Keratinocyte (primary cell): ENCODE data around the gene DVL1. TPM values are rescaled to one million over a fixed set of nuclear protein-coding genes. Genes with fewer than 3 reads are reported as not detected.
"Not testable (repeated sequence)": the region's sequence is repeated elsewhere in the genome, so short reads cannot be mapped to it uniquely, and the experiment has no call there.

Experiments
- DNase-seq: peaks from one replicate; pipeline ENCODE4 v3.0.0-alpha.2; 2011; ENCODE audit warnings: low read depth, missing footprints, low spot score
- FAIRE-seq: peaks from 2 replicates; lab custom pipeline; 2011; peaks lifted over from hg19 to GRCh38; lab: Jason Lieb, UNC
- H2AFZ ChIP-seq: 2 replicates; pipeline ENCODE4 v1.6.0; 2012; ENCODE audit warnings: low read length, control low read depth, inconsistent platforms; ENCODE audit not compliant: control insufficient read depth
- H3K27ac ChIP-seq: 2 replicates; pipeline ENCODE4 v1.5.1; 2011; ENCODE audit warnings: low read length; ENCODE audit not compliant: control insufficient read depth, insufficient read depth
- H3K27me3 ChIP-seq: 3 replicates; pipeline ENCODE4 v1.6.0; 2011; ENCODE audit warnings: low read length; ENCODE audit not compliant: control insufficient read depth, insufficient read depth; ENCODE audit errors: extremely low read depth
- H3K36me3 ChIP-seq, 2 experiments: 2 replicates in 1 of 2; 3 replicates in 1 of 2; pipeline ENCODE4 v1.5.1; 2011; ENCODE audit warnings: low read length in 2 of 2, mild to moderate bottlenecking in 1 of 2; ENCODE audit not compliant: control insufficient read depth in 2 of 2, insufficient read depth in 2 of 2; ENCODE audit errors: extremely low read depth in 1 of 2
- H3K4me1 ChIP-seq: 3 replicates; pipeline ENCODE4 v1.5.1; 2011; ENCODE audit warnings: low read length; ENCODE audit not compliant: control insufficient read depth, insufficient read depth; ENCODE audit errors: extremely low read depth
- H3K4me2 ChIP-seq: 3 replicates; pipeline ENCODE4 v1.6.0; 2011; ENCODE audit warnings: low read depth, low read length; ENCODE audit not compliant: control insufficient read depth, insufficient read depth; ENCODE audit errors: extremely low read depth
- H3K4me3 ChIP-seq, 3 experiments: fragments of 200-600 bp in 1 of 3; sonication (generic) in 1 of 3; 2 replicates in 2 of 3; 3 replicates in 1 of 3; pipeline ENCODE4 v1.5.1; 2011 to 2016; ENCODE audit warnings: low read length in 3 of 3, mild to moderate bottlenecking in 3 of 3, control low read depth in 2 of 3, inconsistent platforms in 1 of 3, low read depth in 1 of 3, mixed read lengths in 1 of 3, mixed run types in 1 of 3, moderate library complexity in 1 of 3; ENCODE audit not compliant: control insufficient read depth in 2 of 3, insufficient read depth in 2 of 3; ENCODE audit errors: extremely low read depth in 1 of 3
- H3K79me2 ChIP-seq: 2 replicates; pipeline ENCODE4 v1.6.0; 2012; ENCODE audit warnings: low read length; ENCODE audit not compliant: control insufficient read depth, insufficient read depth
- H3K9ac ChIP-seq: 3 replicates; pipeline ENCODE4 v1.6.0; 2011; ENCODE audit warnings: low read length; ENCODE audit not compliant: control insufficient read depth, insufficient read depth; ENCODE audit errors: extremely low read depth
- H3K9me1 ChIP-seq: 3 replicates; pipeline ENCODE4 v1.6.0; 2011; ENCODE audit warnings: low read length; ENCODE audit not compliant: control insufficient read depth, insufficient read depth; ENCODE audit errors: extremely low read depth
- H3K9me3 ChIP-seq: 2 replicates; pipeline ENCODE4 v1.5.1; 2012; ENCODE audit warnings: low read depth, low read length; ENCODE audit not compliant: control insufficient read depth
- H4K20me1 ChIP-seq: 3 replicates; pipeline ENCODE4 v1.6.0; 2011; ENCODE audit warnings: low read length; ENCODE audit not compliant: control insufficient read depth, insufficient read depth; ENCODE audit errors: extremely low read depth
- CTCF ChIP-seq, 3 experiments: IDR thresholded peaks in 1 of 3; conservative IDR thresholded peaks in 1 of 3; optimal IDR thresholded peaks in 1 of 3; 2 replicates in 2 of 3; 3 replicates in 1 of 3; pipeline versions ENCODE3 to v1.5.1; 2011; ENCODE audit warnings: low read length in 3 of 3, mild to moderate bottlenecking in 3 of 3, moderate library complexity in 2 of 3, control low read depth in 1 of 3, inconsistent platforms in 1 of 3; ENCODE audit not compliant: insufficient read depth in 2 of 3; ENCODE audit errors: extremely low read depth in 1 of 3
- EZH2 ChIP-seq: IDR thresholded peaks from one replicate; pipeline ENCODE4 v1.6.1; 2012; ENCODE audit warnings: inconsistent platforms, mild to moderate bottlenecking, low read length, moderate library complexity
- dilution Hi-C: fragments of 300-500 bp; cut with MboI; formaldehyde crosslinking; loops from one replicate; pipeline ENCODE4 v1.7.0; 2020; ENCODE audit warnings: low sequenced_read_pairs; ENCODE audit not compliant: extremely low pct_ligation_motif_present
- polyA plus RNA-seq, 5 experiments: library from polyadenylated mRNA; depleted of rRNA in 3 of 5; stranded (reverse) in 3 of 5; stranded (forward) in 1 of 5; unstranded in 1 of 5; fragments of >200 nt; gene quantifications; 1 replicate in 1 of 5; 2 replicates in 3 of 5; 3 replicates in 1 of 5; pipeline versions ENCODE4 v1.2.1 to v1.2.3, GENCODE V29; 2011 to 2012; ENCODE audit warnings: missing spikeins in 2 of 5, low read depth in 1 of 5, low replicate concordance in 1 of 5

DVL1 gene
- polyA plus RNA-seq, 1 donor (not counting 4 experiments of a cell fraction or from before 2014, with no cell fraction given), result 31.6 TPM

GRCh38 chr1:1370771-1371300 lies 21.6 kb upstream of the DVL1 start:
- no peak for TF ChIP-seq EZH2
- TF ChIP-seq CTCF (optimal IDR thresholded peaks at IDR 0.05 in 1 of 3, IDR thresholded peaks at IDR 0.05 in 1 of 3, conservative IDR thresholded peaks at IDR 0.05 in 1 of 3; ENCODE audit: extremely low read depth in 1 of 3, insufficient read depth in 2 of 3, low read length in 3 of 3), result no peak
- Histone ChIP-seq H2AFZ (no peak overlapping the region), H3K4me3 (no peak overlapping the region), H3K9ac (no peak overlapping the region), H3K27ac (no peak overlapping the region), H4K20me1 (no peaks in the 10 kb centered on the region), H3K9me1 (no peaks in the 10 kb centered on the region), H3K27me3 (no peaks in the 10 kb centered on the region), H3K36me3 (peaks cover 3 to 8% of the 10 kb centered on the region in 2 experiments), H3K4me2 (no peak overlapping the region), H3K79me2 (peaks cover 30% of the 10 kb centered on the region), H3K4me1 (peaks cover 10% of the 10 kb centered on the region), H3K9me3 (peaks cover 7% of the 10 kb centered on the region)
- DNase-seq (no peak), FAIRE-seq (no peak)
- dilution Hi-C loops, result no loop called here

- not testable (repeated sequence) for H3K36me3 ChIP-seq, H3K27ac ChIP-seq
These were observed 20.9 kb upstream of the DVL1 start for GRCh38 chr1:1370094-1370493.

GRCh38 chr1:1367315-1367714 lies 18.1 kb upstream of the DVL1 start:
- Histone ChIP-seq H3K27me3 (no peaks in the 10 kb centered on the region), H3K4me3 (no peak overlapping the region), H3K4me2 (no peak overlapping the region), H3K27ac (no peak overlapping the region), H3K79me2 (peaks cover 8% of the 10 kb centered on the region), H3K9me1 (no peaks in the 10 kb centered on the region), H3K9ac (no peak overlapping the region), H3K9me3 (peaks cover 7% of the 10 kb centered on the region), H4K20me1 (no peaks in the 10 kb centered on the region), H2AFZ (no peak overlapping the region), H3K4me1 (peaks cover 6% of the 10 kb centered on the region), H3K36me3 (peaks cover 2 to 3% of the 10 kb centered on the region in 2 experiments)
- TF ChIP-seq CTCF (optimal IDR thresholded peaks at IDR 0.05 in 1 of 3, IDR thresholded peaks at IDR 0.05 in 1 of 3, conservative IDR thresholded peaks at IDR 0.05 in 1 of 3; ENCODE audit: extremely low read depth in 1 of 3, insufficient read depth in 2 of 3, low read length in 3 of 3) (no peak), EZH2 (no peak)
- FAIRE-seq, result no peak
- dilution Hi-C loops, result no loop called here
- DNase-seq, result no peak

More at GRCh38 chr1:1370094-1370493, 20.9 kb upstream of the DVL1 start:
- FAIRE-seq, H3K9ac ChIP-seq, H3K4me3 ChIP-seq, H4K20me1 ChIP-seq, DNase-seq, H3K9me1 ChIP-seq, H3K4me2 ChIP-seq, dilution Hi-C loops, H3K9me3 ChIP-seq, H2AFZ ChIP-seq, H3K27me3 ChIP-seq, H3K4me1 ChIP-seq: not testable (repeated sequence)
- H3K79me2 ChIP-seq, result peaks cover 30% of the 10 kb centered on the region
